ENCODE data around the gene MISP3.

GRCh38 chr19:14101003-14101545, 28.5 kb downstream of the MISP3 start:
- TF ChIP-seq CTCF (IDR thresholded peaks at IDR 0.05; ENCODE audit: low read depth, low read length) (no peak), EZH2phosphoT487 (IDR thresholded peaks at IDR 0.05; ENCODE audit: low read depth) (no peak)

Data from OCI-LY3 (cell line).